IPS-18c (cell line): ENCODE data around the gene TMEM260.

Experiments
- H3K4me3 ChIP-seq: 2 replicates; pipeline ENCODE4 v1.7.0; 2013; ENCODE audit warnings: low read depth, mild to moderate bottlenecking, low read length, moderate library complexity; ENCODE audit not compliant: insufficient read depth
- H3K9me3 ChIP-seq: one replicate; pipeline ENCODE4 v1.6.1; 2013; ENCODE audit warnings: mild to moderate bottlenecking, low read length, moderate library complexity; ENCODE audit not compliant: control insufficient read depth, insufficient read depth

TMEM260 gene

GRCh38 chr14:56579345-56580220, at the start of gene TMEM260:
TSS of gene TMEM260 (plus strand) at chr14:56579798. CDS start at chr14:56579915, 117 bp downstream.
- no peaks in the 10 kb centered on the region for H3K9me3 ChIP-seq
- H3K4me3 ChIP-seq, result peak within 1 kb of the TSS; percentile 96

GRCh38 chr14:56532546-56532945, 47.1 kb upstream of the TMEM260 start:
- Histone ChIP-seq H3K9me3 (no peaks in the 10 kb centered on the region), H3K4me3 (no peak overlapping the region)

- no peak overlapping the region for H3K4me3 ChIP-seq
- no peaks in the 10 kb centered on the region for H3K9me3 ChIP-seq
These were observed 44.9 kb upstream of the TMEM260 start for GRCh38 chr14:56534656-56535055.

GRCh38 chr14:56539862-56540261, 39.7 kb upstream of the TMEM260 start:
- Histone ChIP-seq H3K9me3 (peaks cover 2% of the 10 kb centered on the region), H3K4me3 (no peak overlapping the region)

GRCh38 chr14:56543436-56543835, 36.2 kb upstream of the TMEM260 start:
- Histone ChIP-seq H3K4me3 (no peak overlapping the region), H3K9me3 (peaks cover 2% of the 10 kb centered on the region)

GRCh38 chr14:56549721-56550120, 29.9 kb upstream of the TMEM260 start:
- no peaks in the 10 kb centered on the region for H3K9me3 ChIP-seq
- no peak overlapping the region for H3K4me3 ChIP-seq

- no peak overlapping the region for H3K4me3 ChIP-seq
- H3K9me3 ChIP-seq, result no peaks in the 10 kb centered on the region
These were observed 27.0 kb upstream of the TMEM260 start for GRCh38 chr14:56552615-56553014.

- Histone ChIP-seq H3K9me3 (no peaks in the 10 kb centered on the region), H3K4me3 (no peak overlapping the region)
These were observed 25.3 kb upstream of the TMEM260 start for GRCh38 chr14:56554301-56554700.

GRCh38 chr14:56555921-56556570, 23.6 kb upstream of the TMEM260 start:
- Histone ChIP-seq H3K9me3 (no peaks in the 10 kb centered on the region), H3K4me3 (no peak overlapping the region)

GRCh38 chr14:56559182-56559581, 20.4 kb upstream of the TMEM260 start:
- no peak overlapping the region for H3K4me3 ChIP-seq
- peaks cover 2% of the 10 kb centered on the region for H3K9me3 ChIP-seq

GRCh38 chr14:56561606-56562005, 18.0 kb upstream of the TMEM260 start:
- H3K9me3 ChIP-seq, result peaks cover 2% of the 10 kb centered on the region

GRCh38 chr14:56562883-56563282, 16.7 kb upstream of the TMEM260 start:
- H3K4me3 ChIP-seq, result no peak overlapping the region
- H3K9me3 ChIP-seq, result peaks cover 2% of the 10 kb centered on the region

More at GRCh38 chr14:56561606-56562005, 18.0 kb upstream of the TMEM260 start:
- H3K4me3 ChIP-seq, result no peak overlapping the region

GRCh38 chr14:56569174-56569573, 10.4 kb upstream of the TMEM260 start:
- H3K4me3 ChIP-seq, result no peak overlapping the region
- no peaks in the 10 kb centered on the region for H3K9me3 ChIP-seq

GRCh38 chr14:56570295-56570694, 9.3 kb upstream of the TMEM260 start:
- no peak overlapping the region for H3K4me3 ChIP-seq

GRCh38 chr14:56580221-56580711, 668 bp downstream of the TMEM260 start:
- Histone ChIP-seq H3K4me3 (peak overlapping the region; percentile 96), H3K9me3 (no peaks in the 10 kb centered on the region)

More at GRCh38 chr14:56570295-56570694, 9.3 kb upstream of the TMEM260 start:
- H3K9me3 ChIP-seq, result no peaks in the 10 kb centered on the region

GRCh38 chr14:56581041-56581727, 1.6 kb downstream of the TMEM260 start:
- H3K9me3 ChIP-seq, result no peaks in the 10 kb centered on the region
- peak overlapping the region; percentile 96; the same call in 1 of the 2 replicates for H3K4me3 ChIP-seq

- no peaks in the 10 kb centered on the region for H3K9me3 ChIP-seq
- no peak overlapping the region for H3K4me3 ChIP-seq
These were observed 6.0 kb downstream of the TMEM260 start for GRCh38 chr14:56585461-56586084.
